HCT116 (cell line): Measurements from ENCODE around the gene SLC27A3. TPM values are rescaled to one million over a fixed set of nuclear protein-coding genes. Genes with fewer than 3 reads are reported as not detected.

Experiments
- ATAC-seq: fragments of 200-7000 bp; cut with Tn5 transposase; 2 replicates; pipeline ENCODE4 v1.9.1; 2020; ENCODE audit warnings: mild to moderate bottlenecking, moderate library complexity
- BruUV-seq: library from RNA; stranded (reverse); fragments of 400-500 nt; replicated peaks from 2 replicates; lab custom pipeline; 2021; lab: Mats Ljungman, UMichigan
- CTCF ChIA-PET: fragments of 300-600 bp; sonication (Branson Sonifier 250); formaldehyde crosslinking; loops from one replicate; lab custom pipeline; 2021; ENCODE audit warnings: antibody characterized with exemption; lab: Charles Lee
- POLR2A ChIA-PET: fragments of 300-600, 350-600 bp; sonication (Branson Sonifier 250); formaldehyde crosslinking; loops from one replicate; lab custom pipeline; 2021; ENCODE audit warnings: antibody characterized with exemption; lab: Charles Lee
- RAD21 ChIA-PET, 2 experiments: fragments of 300-600 bp; sonication (Branson Sonifier 250); formaldehyde crosslinking; loops; one replicate each; lab custom pipeline; 2023; ENCODE audit warnings: low total read pairs in 2 of 2; ENCODE audit not compliant: uncharacterized antibody in 2 of 2, unreplicated experiment in 2 of 2, low non-redundant PET in 1 of 2; lab: Charles Lee
- DNase-seq: peaks from one replicate; pipeline ENCODE4 v3.0.0-alpha.2; 2010; ENCODE audit warnings: low read depth, low spot score
- H2AFZ ChIP-seq: fragments of 200-600 bp; shearing (Covaris generic), sonication (generic); 2 replicates; pipeline ENCODE4 v1.6.1; 2017; ENCODE audit warnings: low read depth, mixed run types, mixed read lengths, antibody characterized with exemption, low read length; ENCODE audit not compliant: poor library complexity, severe bottlenecking
- H3K27ac ChIP-seq: 2 replicates; pipeline ENCODE4 v1.5.1; 2012; ENCODE audit warnings: low read depth, low read length
- H3K27me3 ChIP-seq: fragments of 200-600 bp; sonication (generic); 2 replicates; pipeline ENCODE4 v1.6.1; 2016; ENCODE audit warnings: mixed run types, low read length, mixed read lengths; ENCODE audit not compliant: insufficient read depth
- H3K36me3 ChIP-seq, 2 experiments: fragments of 200-500 bp in 1 of 2; fragments of 200-600 bp in 1 of 2; sonication (Bioruptor generic) in 1 of 2; sonication (generic) in 1 of 2; 2 replicates each; pipeline versions ENCODE4 v1.5.1 to v1.6.1; 2014 to 2016; ENCODE audit warnings: low read length in 2 of 2, inconsistent platforms in 1 of 2, mixed read lengths in 1 of 2, mixed run types in 1 of 2; ENCODE audit not compliant: insufficient read depth in 2 of 2, control insufficient read depth in 1 of 2
- H3K4me1 ChIP-seq, 2 experiments: fragments of 200-600 bp in 1 of 2; sonication (generic) in 1 of 2; 2 replicates each; pipeline versions ENCODE4 v1.5.1 to v1.6.1; 2012 to 2017; ENCODE audit warnings: low read length in 2 of 2, inconsistent platforms in 1 of 2, mild to moderate bottlenecking in 1 of 2, mixed read lengths in 1 of 2, mixed run types in 1 of 2, moderate library complexity in 1 of 2; ENCODE audit not compliant: insufficient read depth in 2 of 2, control insufficient read depth in 1 of 2
- H3K4me2 ChIP-seq: fragments of 200-600 bp; sonication (generic); 2 replicates; pipeline ENCODE4 v1.6.1; 2017; ENCODE audit warnings: mixed run types, low read length, mixed read lengths
- H3K4me3 ChIP-seq, 2 experiments: fragments of 200-600 bp in 1 of 2; sonication (generic) in 1 of 2; replicated peaks in 1 of 2; 2 replicates each; pipeline ENCODE4 v1.5.1; 2011 to 2016; ENCODE audit warnings: low read length in 2 of 2, control low read depth in 1 of 2, low read depth in 1 of 2, mild to moderate bottlenecking in 1 of 2, mixed read lengths in 1 of 2, mixed run types in 1 of 2
- H3K79me2 ChIP-seq: fragments of 200-600 bp; sonication (generic); 2 replicates; pipeline ENCODE4 v1.6.1; 2017; ENCODE audit warnings: mild to moderate bottlenecking, mixed run types, low read length, moderate library complexity, mixed read lengths; ENCODE audit not compliant: insufficient read depth
- H3K9ac ChIP-seq: fragments of 200-600 bp; sonication (generic); 2 replicates; pipeline ENCODE4 v1.6.1; 2016; ENCODE audit warnings: low read length, mixed read lengths
- H3K9me2 ChIP-seq: fragments of 200-600 bp; sonication (generic), shearing (Covaris generic); 2 replicates; pipeline ENCODE4 v1.6.1; 2017; ENCODE audit warnings: mixed run types, mild to moderate bottlenecking, moderate library complexity; ENCODE audit not compliant: insufficient read depth
- H3K9me3 ChIP-seq, 2 experiments: fragments of 200-500 bp in 1 of 2; fragments of 200-600 bp in 1 of 2; sonication (Bioruptor generic) in 1 of 2; sonication (generic) in 1 of 2; 2 replicates each; pipeline ENCODE4 v1.6.1; 2014 to 2017; ENCODE audit warnings: low read length in 2 of 2, mixed read lengths in 2 of 2, inconsistent platforms in 1 of 2, low read depth in 1 of 2, mild to moderate bottlenecking in 1 of 2, mixed run types in 1 of 2, moderate library complexity in 1 of 2; ENCODE audit not compliant: control insufficient read depth in 1 of 2, insufficient read depth in 1 of 2
- H4K20me1 ChIP-seq: fragments of 200-600 bp; sonication (generic), shearing (Covaris generic); 2 replicates; pipeline ENCODE4 v1.6.1; 2017; ENCODE audit warnings: mixed run types, mild to moderate bottlenecking, moderate library complexity; ENCODE audit not compliant: insufficient read depth
- EZH2 ChIP-seq: fragments of 200-600 bp; sonication (generic); IDR thresholded peaks from 2 replicates; pipeline ENCODE4 v1.6.1; 2017; ENCODE audit warnings: antibody characterized with exemption, mixed run types
- EZH2phosphoT487 ChIP-seq: fragments of 200-600 bp; IDR thresholded peaks from 2 replicates; pipeline ENCODE4 v1.6.1; 2018; ENCODE audit warnings: antibody characterized with exemption, borderline replicate concordance
- MAX ChIP-seq: IDR thresholded peaks from 2 replicates; pipeline ENCODE4 v1.6.1; 2012
- POLR2A ChIP-seq: IDR thresholded peaks from 2 replicates; pipeline ENCODE4 v1.7.0; 2011; ENCODE audit warnings: borderline replicate concordance; ENCODE audit not compliant: insufficient read depth, insufficient read length; ENCODE audit errors: extremely low read depth
- POLR2AphosphoS5 ChIP-seq: IDR thresholded peaks from 2 replicates; pipeline ENCODE4 v1.6.1; 2011; ENCODE audit warnings: mild to moderate bottlenecking, low read depth, low read length, moderate library complexity
- REST ChIP-seq: IDR thresholded peaks from 2 replicates; pipeline ENCODE4 v1.6.1; 2012; ENCODE audit warnings: low read depth
- TCF7L2 ChIP-seq: IDR thresholded peaks from 2 replicates; pipeline ENCODE4 v1.7.0; 2011; ENCODE audit warnings: borderline replicate concordance, inconsistent platforms; ENCODE audit not compliant: insufficient read depth, insufficient read length; ENCODE audit errors: extremely low read depth
- YY1 ChIP-seq: IDR thresholded peaks from 2 replicates; pipeline ENCODE4 v1.6.1; 2011; ENCODE audit warnings: low read length, low read depth, moderate library complexity, mild to moderate bottlenecking; ENCODE audit not compliant: insufficient replicate concordance; ENCODE audit errors: extremely low read depth
- ZFX ChIP-seq: fragments of 450-650 bp; IDR thresholded peaks from 2 replicates; pipeline ENCODE4 v1.6.1; 2017
- ZNF274 ChIP-seq: fragments of 200-500 bp; sonication (Bioruptor generic); IDR thresholded peaks from 2 replicates; pipeline ENCODE4 v1.6.1; 2014; ENCODE audit warnings: mild to moderate bottlenecking, low read depth, low read length, inconsistent platforms
- intact Hi-C: fragments of 100-400 bp; cut with micrococcal nuclease; formaldehyde crosslinking; loops from 2 replicates; pipeline ENCODE4 v1.10.0; 2022
- total RNA-seq: library from RNA; stranded (reverse); gene quantifications from one replicate; pipeline ENCODE4 v1.2.1, GENCODE V29; 2021; ENCODE audit not compliant: unreplicated experiment

SLC27A3 gene
- total RNA-seq, 1 experiment from 2014 or later = 14.3 TPM

GRCh38 chr1:153775458-153776327 is 486 bp downstream of the SLC27A3 start:
- Histone ChIP-seq H3K27ac (peak overlapping the region; percentile 96), H2AFZ (no peak overlapping the region), H3K4me3 (peak overlapping the region; percentile 68 to 85), H3K9me2 (no peaks in the 10 kb centered on the region), H3K36me3 (peaks cover 0 to 21% of the 10 kb centered on the region in 2 experiments; a peak in 2 of 4 replicates), H3K4me2 (peak overlapping the region; percentile 87), H3K79me2 (no peaks in the 10 kb centered on the region), H3K4me1 (peaks cover 14 to 26% of the 10 kb centered on the region in 2 experiments), H3K9ac (peak overlapping the region; percentile 79), H4K20me1 (no peaks in the 10 kb centered on the region), H3K27me3 (no peaks in the 10 kb centered on the region), H3K9me3 (no peaks in the 10 kb centered on the region)
- peak; percentile 86 for ATAC-seq
- peak; percentile 42 for DNase-seq
- BruUV-seq = no TSS peak
- ChIA-PET RAD21 (interaction anchor here in 1 of 2 experiments (1.3 kb wide), 1 partner anchor 104 kb away, joined by 3 read pairs; no protein-coding TSS in a partner anchor), POLR2A (interaction anchor here (0.5 to 1.3 kb wide), 6 partner anchors 104 to 215 kb away, joined by 3 to 7 read pairs (median 3); partner anchors contain the start of genes CHTOP, CREB3L4 and RPS27), CTCF (interaction anchor here (1.4 to 1.5 kb wide), 2 partner anchors 210 to 211 kb away, joined by 4 to 5 read pairs; partner anchors contain the start of gene RAB13)
- intact Hi-C loops = loop anchor here (10.0 kb wide), 1 partner anchor 101 kb away; the partner anchor contains the start of genes ILF2 and NPR1
- no peak for TF ChIP-seq EZH2phosphoT487
- TF ChIP-seq TCF7L2 = peak; percentile 78
- peak; percentile 43 for TF ChIP-seq YY1
- peak; percentile 47 for TF ChIP-seq POLR2A
- TF ChIP-seq ZFX = peak; percentile 63; the same call in 1 of the 2 replicates
- TF ChIP-seq MAX = peak; percentile 60
- TF ChIP-seq ZNF274 = no peak
- no peak for TF ChIP-seq REST
- peak; percentile 87 for TF ChIP-seq POLR2AphosphoS5
- no peak for TF ChIP-seq EZH2
